H1 (cell line): ENCODE data around the gene MRPS6. TPM values are rescaled to one million over a fixed set of nuclear protein-coding genes. Genes with fewer than 3 reads are reported as not detected.

ENCODE experiments used
- CTCF ChIA-PET: fragments of 300-600 bp; sonication (Branson Sonifier 250); formaldehyde crosslinking; loops from one replicate; lab custom pipeline; 2021; ENCODE audit not compliant: partially characterized antibody; lab: Charles Lee
- POLR2A ChIA-PET: fragments of 300-600 bp; sonication (Branson Sonifier 250); formaldehyde crosslinking; loops from one replicate; lab custom pipeline; 2021; ENCODE audit warnings: inconsistent platforms; ENCODE audit not compliant: partially characterized antibody; lab: Charles Lee
- DNase-seq, 2 experiments: peaks; one replicate each; pipeline versions ENCODE4 v3.0.0 to v3.0.0-alpha.2; 2010 to 2022; ENCODE audit warnings: low spot score in 2 of 2, low read depth in 1 of 2, mixed read lengths in 1 of 2
- FAIRE-seq: peaks from 2 replicates; lab custom pipeline; 2011; peaks lifted over from hg19 to GRCh38; lab: Jason Lieb, UNC
- H2AFZ ChIP-seq: 2 replicates; pipeline ENCODE4 v1.8.1; 2012; ENCODE audit warnings: low read length, inconsistent platforms
- H2AK5ac ChIP-seq: 2 replicates; pipeline ENCODE4 v1.6.1; 2013; ENCODE audit warnings: low read depth, low read length
- H2BK120ac ChIP-seq: replicated peaks from 2 replicates; pipeline ENCODE3; 2013; ENCODE audit warnings: low read depth, low read length, inconsistent platforms
- H2BK12ac ChIP-seq: 2 replicates; pipeline ENCODE4 v1.6.1; 2013; ENCODE audit warnings: low read depth, low read length
- H2BK15ac ChIP-seq: 2 replicates; pipeline ENCODE4 v1.6.1; 2013; ENCODE audit warnings: low read length
- H2BK20ac ChIP-seq: 2 replicates; pipeline ENCODE4 v1.6.1; 2013; ENCODE audit warnings: low read length
- H2BK5ac ChIP-seq: 2 replicates; pipeline ENCODE4 v1.6.1; 2013; ENCODE audit warnings: low read depth, low read length
- H3K14ac ChIP-seq: 2 replicates; pipeline ENCODE4 v1.6.1; 2013; ENCODE audit warnings: inconsistent platforms; ENCODE audit not compliant: insufficient read length
- H3K18ac ChIP-seq: 2 replicates; pipeline ENCODE4 v1.6.1; 2013; ENCODE audit warnings: low read length; ENCODE audit errors: extremely low read depth
- H3K23ac ChIP-seq: 2 replicates; pipeline ENCODE4 v1.6.1; 2013; ENCODE audit warnings: inconsistent platforms; ENCODE audit not compliant: insufficient read length
- H3K23me2 ChIP-seq: 2 replicates; pipeline ENCODE4 v1.6.1; 2013; ENCODE audit warnings: low read depth, low read length
- H3K27ac ChIP-seq: 2 replicates; pipeline ENCODE4 v1.6.1; 2011; ENCODE audit warnings: low read depth, low read length, inconsistent platforms
- H3K27me3 ChIP-seq, 4 experiments: replicated peaks in 1 of 4; 1 replicate in 1 of 4; 2 replicates in 3 of 4; pipeline versions ENCODE4 v1.6.1 to v1.8.1; 2011 to 2013; ENCODE audit warnings: low read length in 3 of 4, mild to moderate bottlenecking in 3 of 4, inconsistent platforms in 2 of 4, mixed read lengths in 2 of 4, moderate library complexity in 1 of 4; ENCODE audit not compliant: control insufficient read depth in 3 of 4, insufficient read depth in 3 of 4; ENCODE audit errors: extremely low read depth in 1 of 4
- H3K36me3 ChIP-seq, 4 experiments: 2 replicates each; pipeline versions ENCODE4 v1.6.1 to v1.8.1; 2011 to 2013; ENCODE audit warnings: mild to moderate bottlenecking in 4 of 4, low read length in 3 of 4, moderate library complexity in 2 of 4, control low read depth in 1 of 4, inconsistent platforms in 1 of 4; ENCODE audit not compliant: insufficient read depth in 4 of 4, control insufficient read depth in 2 of 4
- H3K4ac ChIP-seq: replicated peaks from 2 replicates; pipeline ENCODE3; 2013; ENCODE audit warnings: low read length, low read depth, mixed read lengths, inconsistent platforms; ENCODE audit not compliant: insufficient read length
- H3K4me1 ChIP-seq, 4 experiments: replicated peaks in 1 of 4; 1 replicate in 1 of 4; 2 replicates in 3 of 4; pipeline versions ENCODE4 v1.6.1 to v1.8.1; 2011 to 2013; ENCODE audit warnings: low read length in 3 of 4, inconsistent platforms in 2 of 4, mixed read lengths in 1 of 4; ENCODE audit not compliant: insufficient read depth in 4 of 4, control insufficient read depth in 3 of 4
- H3K4me2 ChIP-seq, 2 experiments: 2 replicates each; pipeline versions ENCODE4 v1.6.1 to v1.8.1; 2011 to 2013; ENCODE audit warnings: low read depth in 2 of 2, low read length in 2 of 2, control low read depth in 1 of 2, inconsistent platforms in 1 of 2, mild to moderate bottlenecking in 1 of 2; ENCODE audit not compliant: insufficient read depth in 1 of 2
- H3K4me3 ChIP-seq, 4 experiments: fragments of 200-600, 300-600 bp in 1 of 4; sonication (generic), shearing (Covaris generic), sonication (Bioruptor Twin) in 1 of 4; 2 replicates each; pipeline versions ENCODE4 v1.5.1 to v1.8.1; 2011 to 2016; ENCODE audit warnings: low read length in 4 of 4, low read depth in 3 of 4, control low read depth in 2 of 4, inconsistent platforms in 2 of 4, mild to moderate bottlenecking in 2 of 4, mixed read lengths in 1 of 4, moderate library complexity in 1 of 4; ENCODE audit not compliant: insufficient read depth in 2 of 4; ENCODE audit errors: extremely low read depth in 1 of 4
- H3K56ac ChIP-seq: replicated peaks from 2 replicates; pipeline ENCODE3; 2013; ENCODE audit warnings: low read depth, mild to moderate bottlenecking, mixed read lengths, low read length, inconsistent platforms; ENCODE audit not compliant: insufficient read length
- H3K79me1 ChIP-seq: 2 replicates; pipeline ENCODE4 v1.6.1; 2013; ENCODE audit warnings: low read depth, low read length, control low read depth
- H3K79me2 ChIP-seq, 2 experiments: 2 replicates each; pipeline versions ENCODE4 v1.6.1 to v1.8.1; 2012 to 2013; ENCODE audit warnings: low read length in 2 of 2, mild to moderate bottlenecking in 2 of 2, inconsistent platforms in 1 of 2; ENCODE audit not compliant: insufficient read depth in 2 of 2, control insufficient read depth in 1 of 2
- H3K9ac ChIP-seq, 4 experiments: replicated peaks in 1 of 4; 1 replicate in 1 of 4; 2 replicates in 3 of 4; pipeline versions ENCODE4 v1.6.1 to v1.8.1; 2011 to 2013; ENCODE audit warnings: low read depth in 3 of 4, low read length in 3 of 4, control low read depth in 2 of 4, mild to moderate bottlenecking in 2 of 4, moderate library complexity in 2 of 4, inconsistent platforms in 1 of 4; ENCODE audit errors: extremely low read depth in 1 of 4
- H3K9me3 ChIP-seq, 2 experiments: 2 replicates each; pipeline versions ENCODE4 v1.6.1 to v1.8.1; 2012 to 2013; ENCODE audit warnings: mild to moderate bottlenecking in 2 of 2, moderate library complexity in 2 of 2, control low read depth in 1 of 2, inconsistent platforms in 1 of 2, low read depth in 1 of 2, low read length in 1 of 2, mixed read lengths in 1 of 2; ENCODE audit not compliant: insufficient read depth in 2 of 2
- H4K20me1 ChIP-seq, 2 experiments: replicated peaks in 1 of 2; 2 replicates each; pipeline versions ENCODE3 to v1.8.1; 2011 to 2013; ENCODE audit warnings: inconsistent platforms in 2 of 2, low read length in 2 of 2, mild to moderate bottlenecking in 1 of 2; ENCODE audit not compliant: insufficient read depth in 2 of 2, control insufficient read depth in 1 of 2
- H4K5ac ChIP-seq: 2 replicates; pipeline ENCODE4 v1.6.1; 2013; ENCODE audit warnings: low read length, low read depth, mixed read lengths, inconsistent platforms; ENCODE audit not compliant: insufficient read length
- H4K8ac ChIP-seq: 2 replicates; pipeline ENCODE4 v1.8.0; 2013; ENCODE audit warnings: mild to moderate bottlenecking, moderate library complexity, low read length, inconsistent platforms; ENCODE audit not compliant: insufficient read depth; ENCODE audit errors: extremely low read depth
- H4K91ac ChIP-seq: replicated peaks from 2 replicates; pipeline ENCODE3; 2013; ENCODE audit warnings: low read length, mixed read lengths, inconsistent platforms; ENCODE audit not compliant: insufficient read length
- BRCA1 ChIP-seq: IDR thresholded peaks from 2 replicates; pipeline ENCODE4 v1.6.1; 2012; ENCODE audit warnings: low read depth, low read length, improper control_type of control experiment
- CBX5 ChIP-seq: fragments of 300-800, 300-1000 bp; sonication (generic); IDR thresholded peaks from 2 replicates; pipeline ENCODE4 v1.7.1; 2016; ENCODE audit warnings: antibody characterized with exemption, low read length, low read depth
- RBBP5 ChIP-seq: IDR thresholded peaks from 2 replicates; pipeline ENCODE4 v1.7.1; 2012; ENCODE audit warnings: low read depth, mild to moderate bottlenecking, inconsistent platforms, low read length, moderate library complexity, borderline replicate concordance
- RNF2 ChIP-seq: fragments of 200-900, 300-1000 bp; sonication (generic); IDR thresholded peaks from 2 replicates; pipeline ENCODE4 v1.7.1; 2016; ENCODE audit warnings: borderline replicate concordance, low read depth, mild to moderate bottlenecking, antibody characterized with exemption, low read length; ENCODE audit not compliant: poor library complexity, severe bottlenecking; ENCODE audit errors: missing control alignments
- SUZ12 ChIP-seq: fragments of 200-600 bp; sonication (generic); IDR thresholded peaks from 2 replicates; pipeline ENCODE4 v1.6.1; 2012; ENCODE audit warnings: mild to moderate bottlenecking, inconsistent platforms, low read length, moderate library complexity, mixed read lengths
- TEAD4 ChIP-seq: IDR thresholded peaks from 2 replicates; pipeline ENCODE4 v1.6.1; 2012; ENCODE audit warnings: low read depth, low read length, inconsistent platforms, mixed read lengths
- WGBS, 2 experiments: shearing (Covaris generic) in 1 of 2; methylation state at CpG; one replicate each; pipeline versions ENCODE4 v1.1.6 to v1.1.7; 2013 to 2015; ENCODE audit warnings: low lambda C conversion rate in 2 of 2, mixed read lengths in 2 of 2, inconsistent platforms in 1 of 2, low coverage in 1 of 2, missing lambda C conversion rate in 1 of 2; ENCODE audit not compliant: insufficient replicate concordance in 2 of 2, insufficient coverage in 1 of 2, insufficient read length in 1 of 2; ENCODE audit errors: extremely low coverage in 1 of 2, missing lambda C conversion rate in 1 of 2; 5-methylcytosine and 5-hydroxymethylcytosine counted together
- polyA plus RNA-seq, 7 experiments: library from polyadenylated mRNA; depleted of rRNA in 3 of 7; stranded (reverse) in 5 of 7; unstranded in 2 of 7; fragments of >200 nt in 5 of 7; fragments of 200-250 nt in 2 of 7; gene quantifications; 1 replicate in 5 of 7; 2 replicates in 1 of 7; 4 replicates in 1 of 7; pipeline versions ENCODE4 v1.2.1 to v1.2.3, GENCODE V29; 2011 to 2013; ENCODE audit warnings: missing spikeins in 2 of 7, mixed read lengths in 2 of 7
- total RNA-seq: library from RNA; stranded (reverse); fragmentation: NEBNext Ultra II Directional; extraction: Animal tissue kit (Norgen Biotek cat#: 25700); gene quantifications from 2 replicates; pipeline ENCODE4 v1.2.1, GENCODE V29; 2021

The MRPS6 gene
- total and polyA plus RNA-seq, 2 of the 8 experiments (the other 6 are each of a cell fraction or from before 2014, with no cell fraction given) = 62.7 to 156 TPM

DNA sequence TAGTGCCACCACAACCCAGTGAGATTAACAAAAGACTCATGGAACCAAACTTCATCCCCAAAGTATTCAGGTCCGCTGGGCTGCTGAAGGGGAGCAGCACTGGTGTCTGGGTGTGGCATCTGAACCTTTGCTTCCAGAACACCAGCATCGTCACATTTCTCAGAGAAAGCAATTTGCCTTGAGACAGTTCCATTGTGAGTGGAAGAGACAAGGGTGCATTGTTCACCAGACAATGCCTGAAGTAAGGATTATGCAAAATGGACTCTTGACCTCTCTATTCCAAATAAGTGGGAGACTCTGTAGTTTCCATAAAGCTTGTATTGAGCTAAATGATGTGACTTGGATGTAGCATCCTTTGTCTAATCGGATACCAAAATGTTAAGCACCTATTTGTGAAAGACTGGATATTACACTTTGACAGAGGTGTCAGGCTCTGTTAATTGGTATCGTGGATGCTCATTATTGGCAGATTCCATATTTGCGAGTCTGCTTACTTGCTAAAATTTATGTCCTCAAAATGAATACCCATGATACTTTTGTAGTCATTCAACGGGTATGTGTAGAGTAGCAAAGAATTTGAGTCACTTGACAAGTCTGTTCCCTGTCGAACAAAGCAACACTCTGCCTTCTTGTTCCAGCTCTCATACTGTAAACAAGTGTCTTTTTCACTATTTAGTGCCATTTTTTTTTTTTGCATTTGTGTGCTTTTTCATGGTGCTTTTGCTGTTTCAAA, 75.6 kb downstream of the MRPS6 start:
- 0 out of 4 replicates have a peak, but pooled peaks cover 0 to 3% of the 10 kb centered on the region in 2 experiments for H3K79me2 ChIP-seq
- peaks cover 15 to 20% of the 10 kb centered on the region in 2 experiments for H3K9me3 ChIP-seq
- DNase-seq = no peak
- no peak overlapping the region for H2AFZ ChIP-seq
- H3K18ac ChIP-seq = no peak overlapping the region
- H2BK120ac ChIP-seq = no peak overlapping the region
- H3K4me3 ChIP-seq = no peak overlapping the region
- no peak overlapping the region for H4K5ac ChIP-seq
- H2BK12ac ChIP-seq = no peak overlapping the region
- no peak for TF ChIP-seq SUZ12
- TF ChIP-seq BRCA1 = no peak
- TF ChIP-seq CBX5 = no peak
- no peak for TF ChIP-seq RNF2
- no peak for TF ChIP-seq RBBP5
- no peak for TF ChIP-seq TEAD4
- no peak overlapping the region for H4K91ac ChIP-seq
- 91% methylated on average over 7 of the region's 7 CpGs; no CpG with 5 or more reads in 1 of the 2 experiments for WGBS, 2 experiments
- no peaks in the 10 kb centered on the region for H3K23me2 ChIP-seq
- H3K14ac ChIP-seq = no peak overlapping the region
- H3K79me1 ChIP-seq = no peaks in the 10 kb centered on the region; the same call in 1 of the 2 replicates
- no peak overlapping the region for H2BK5ac ChIP-seq
- H4K20me1 ChIP-seq = peaks cover 0 to 2% of the 10 kb centered on the region in 2 experiments
- no peak overlapping the region for H3K4me2 ChIP-seq
- H3K23ac ChIP-seq = no peak overlapping the region
- no peak overlapping the region for H3K27ac ChIP-seq
- H4K8ac ChIP-seq = no peak overlapping the region
- no peaks in the 10 kb centered on the region for H3K27me3 ChIP-seq
- no peak overlapping the region for H3K4ac ChIP-seq
- FAIRE-seq = no peak
- no peak overlapping the region for H3K56ac ChIP-seq
- no peak overlapping the region for H2BK15ac ChIP-seq
- ChIA-PET CTCF (interaction anchor here (0.6 to 1.5 kb wide), 2 partner anchors 114 to 365 kb away, joined by 3 read pairs; no protein-coding TSS in a partner anchor), POLR2A (no interaction called here)
- no peak overlapping the region for H2AK5ac ChIP-seq
- no peaks in the 10 kb centered on the region for H3K4me1 ChIP-seq
- H3K36me3 ChIP-seq = peaks cover 3 to 15% (median 8%) of the 10 kb centered on the region in 4 experiments; a peak in 5 of 8 replicates
- no peak overlapping the region for H3K9ac ChIP-seq
- no peak overlapping the region for H2BK20ac ChIP-seq
